Mesenchymal stem cell (in vitro differentiated cells and primary cell): ENCODE data around the gene DCST2.

Source experiments
- DNase-seq: peaks from one replicate; pipeline ENCODE4 v3.0.0-alpha.2; 2013
- H2AFZ ChIP-seq: one replicate; pipeline ENCODE4 v1.6.1; 2013; ENCODE audit warnings: low read depth, mild to moderate bottlenecking, control low read depth, inconsistent platforms, low read length, moderate library complexity
- H2AK5ac ChIP-seq: 2 replicates; pipeline ENCODE4 v1.6.1; 2013; ENCODE audit warnings: low read length, moderate library complexity, mild to moderate bottlenecking, inconsistent platforms; ENCODE audit not compliant: severe bottlenecking
- H2BK120ac ChIP-seq: one replicate; pipeline ENCODE4 v1.6.1; 2013; ENCODE audit warnings: low read depth, mild to moderate bottlenecking, inconsistent platforms, low read length, moderate library complexity
- H2BK12ac ChIP-seq, 2 experiments: one replicate each; pipeline ENCODE4 v1.6.1; 2013; ENCODE audit warnings: inconsistent platforms in 2 of 2, low read length in 2 of 2, mild to moderate bottlenecking in 2 of 2, moderate library complexity in 2 of 2, control low read depth in 1 of 2
- H2BK15ac ChIP-seq: one replicate; pipeline ENCODE4 v1.6.1; 2013; ENCODE audit warnings: mild to moderate bottlenecking, low read depth, inconsistent platforms; ENCODE audit not compliant: poor library complexity, severe bottlenecking
- H2BK5ac ChIP-seq: 2 replicates; pipeline ENCODE4 v1.6.1; 2013; ENCODE audit warnings: low read depth, mild to moderate bottlenecking, low read length, control low read depth, inconsistent platforms; ENCODE audit not compliant: poor library complexity, severe bottlenecking
- H3K14ac ChIP-seq, 2 experiments: one replicate each; pipeline ENCODE4 v1.6.1; 2013; ENCODE audit warnings: inconsistent platforms in 2 of 2, low read length in 2 of 2, control low read depth in 1 of 2, mild to moderate bottlenecking in 1 of 2, moderate library complexity in 1 of 2
- H3K18ac ChIP-seq, 2 experiments: one replicate each; pipeline ENCODE4 v1.6.1; 2013; ENCODE audit warnings: inconsistent platforms in 2 of 2, low read length in 2 of 2, control low read depth in 1 of 2, low read depth in 1 of 2, mild to moderate bottlenecking in 1 of 2
- H3K23ac ChIP-seq, 2 experiments: one replicate each; pipeline ENCODE4 v1.6.1; 2013; ENCODE audit warnings: inconsistent platforms in 2 of 2, low read length in 2 of 2, mild to moderate bottlenecking in 2 of 2, moderate library complexity in 2 of 2, control low read depth in 1 of 2
- H3K27ac ChIP-seq: 2 replicates; pipeline ENCODE4 v1.5.1; 2013; ENCODE audit warnings: mild to moderate bottlenecking, moderate library complexity, low read length, control low read depth, inconsistent platforms; ENCODE audit not compliant: poor library complexity, severe bottlenecking
- H3K27me3 ChIP-seq, 2 experiments: 2 replicates each; pipeline versions ENCODE4 v1.6.1 to v1.7.0; 2013; ENCODE audit warnings: low read length in 2 of 2, mild to moderate bottlenecking in 2 of 2, moderate library complexity in 2 of 2, control low read depth in 1 of 2, inconsistent platforms in 1 of 2; ENCODE audit not compliant: control insufficient read depth in 1 of 2, insufficient read depth in 1 of 2
- H3K36me3 ChIP-seq, 2 experiments: 2 replicates each; pipeline versions ENCODE4 v1.6.1 to v1.7.0; 2013; ENCODE audit warnings: low read length in 2 of 2, control low read depth in 1 of 2, inconsistent platforms in 1 of 2, low read depth in 1 of 2, mild to moderate bottlenecking in 1 of 2; ENCODE audit not compliant: insufficient read depth in 2 of 2, control insufficient read depth in 1 of 2
- H3K4ac ChIP-seq, 2 experiments: one replicate each; pipeline ENCODE4 v1.6.1; 2013; ENCODE audit warnings: inconsistent platforms in 2 of 2, low read length in 2 of 2, mild to moderate bottlenecking in 2 of 2, moderate library complexity in 2 of 2, control low read depth in 1 of 2, low read depth in 1 of 2
- H3K4me1 ChIP-seq: 2 replicates; pipeline ENCODE4 v1.6.1; 2013; ENCODE audit warnings: low read depth, low read length, control low read depth; ENCODE audit not compliant: control insufficient read depth, insufficient read depth
- H3K4me2 ChIP-seq: 2 replicates; pipeline ENCODE4 v1.6.1; 2013; ENCODE audit warnings: low read length, mild to moderate bottlenecking, inconsistent platforms; ENCODE audit not compliant: poor library complexity, severe bottlenecking
- H3K4me3 ChIP-seq, 2 experiments: 2 replicates each; pipeline versions ENCODE4 v1.5.1 to v1.7.0; 2013; ENCODE audit warnings: low read length in 2 of 2, mild to moderate bottlenecking in 2 of 2, control low read depth in 1 of 2, low read depth in 1 of 2; ENCODE audit not compliant: insufficient read depth in 1 of 2
- H3K79me1 ChIP-seq: replicated peaks from 2 replicates; pipeline ENCODE4 v1.6.1; 2013; ENCODE audit warnings: mild to moderate bottlenecking, control low read depth, low read length, inconsistent platforms; ENCODE audit not compliant: poor library complexity, severe bottlenecking
- H3K9ac ChIP-seq: 2 replicates; pipeline ENCODE4 v1.7.0; 2013; ENCODE audit warnings: mild to moderate bottlenecking, low read length, moderate library complexity
- H3K9me3 ChIP-seq: 2 replicates; pipeline ENCODE4 v1.7.0; 2013; ENCODE audit warnings: mild to moderate bottlenecking, low read length; ENCODE audit not compliant: control insufficient read depth
- H4K8ac ChIP-seq: one replicate; pipeline ENCODE4 v1.6.1; 2013; ENCODE audit warnings: inconsistent platforms, mild to moderate bottlenecking, low read length, moderate library complexity
- H4K91ac ChIP-seq: one replicate; pipeline ENCODE4 v1.6.1; 2013; ENCODE audit warnings: mild to moderate bottlenecking, low read length, inconsistent platforms
- WGBS: methylation state at CpG from one replicate; pipeline ENCODE4 v1.1.7; 2013; ENCODE audit warnings: mixed read lengths; 5-methylcytosine and 5-hydroxymethylcytosine counted together

The DCST2 gene

GRCh38 chr1:155048449-155049334 is 15.1 kb upstream of the DCST2 start:
- DNase-seq: no peak
- Histone ChIP-seq H2BK15ac (no peak overlapping the region), H3K36me3 (peaks cover 0 to 1% of the 10 kb centered on the region in 2 experiments), H4K8ac (no peak overlapping the region), H2AK5ac (no peak overlapping the region), H3K4me2 (no peak overlapping the region), H3K27me3 (no peaks in the 10 kb centered on the region), H3K18ac (no peak overlapping the region), H3K9ac (peak overlapping the region; percentile 5), H3K4ac (no peak overlapping the region), H3K27ac (no peak overlapping the region), H3K4me1 (peaks cover 30% of the 10 kb centered on the region), H3K14ac (no peak overlapping the region), H3K9me3 (no peaks in the 10 kb centered on the region), H3K23ac (no peak overlapping the region), H4K91ac (no peak overlapping the region), H2BK120ac (no peak overlapping the region), H2AFZ (no peak overlapping the region), H3K4me3 (no peak overlapping the region), H3K79me1 (peaks cover 3% of the 10 kb centered on the region), H2BK5ac (no peak overlapping the region), H2BK12ac (no peak overlapping the region)
- 92% methylated on average over 8 of the region's 8 CpGs for WGBS

DNA sequence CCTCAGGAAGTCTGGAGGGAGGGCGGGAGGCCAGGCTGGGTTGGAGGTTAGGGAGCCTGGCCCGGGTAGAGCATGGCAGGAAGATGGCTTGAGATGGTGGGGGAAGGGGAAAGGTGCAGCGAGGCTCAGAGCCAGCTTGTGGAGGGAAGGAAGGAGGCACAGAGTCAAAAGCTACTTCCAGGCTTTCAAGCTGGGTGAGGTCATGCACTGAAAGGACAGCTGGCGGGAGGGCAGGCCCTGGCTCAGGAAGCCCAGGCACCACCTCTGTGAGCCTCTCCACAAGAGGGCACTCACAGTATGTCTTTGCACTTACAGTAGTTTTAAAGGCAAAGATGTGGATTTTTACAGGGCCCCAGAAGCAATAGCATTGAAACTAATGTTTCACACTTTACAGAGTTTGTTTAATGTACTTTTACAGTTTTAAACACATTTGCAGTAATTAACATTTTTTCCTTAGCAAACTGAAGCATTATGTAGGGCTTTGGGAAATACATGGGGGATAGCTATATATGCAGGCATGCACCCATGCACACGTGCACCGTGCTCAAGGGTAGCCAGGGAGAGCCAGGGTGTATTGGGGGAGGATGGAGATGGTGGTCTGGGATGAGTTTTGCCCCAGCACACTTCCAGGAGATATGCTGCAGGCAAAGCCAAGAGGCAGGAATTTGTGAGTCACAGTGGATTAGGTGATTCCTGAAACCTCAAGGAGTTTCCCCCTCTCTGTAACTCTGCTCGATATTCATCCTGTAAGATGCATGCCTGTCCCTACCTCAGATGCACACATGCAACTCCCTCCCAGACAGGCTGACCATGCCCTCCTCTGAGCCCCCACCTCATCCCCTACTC is 11.5 kb upstream of the DCST2 start:
- Histone ChIP-seq H2AFZ (peak overlapping the region; percentile 46), H2AK5ac (no peak overlapping the region), H4K8ac (peak overlapping the region; percentile 45), H2BK120ac (no peak overlapping the region), H3K18ac (peak overlapping the region in 1 of 2 experiments; percentile 34), H3K79me1 (no peaks in the 10 kb centered on the region), H3K14ac (peak overlapping the region in 1 of 2 experiments; percentile 73), H3K27me3 (peaks cover 0 to 10% of the 10 kb centered on the region in 2 experiments), H3K27ac (no peak overlapping the region), H3K4me2 (no peak overlapping the region), H4K91ac (no peak overlapping the region), H3K36me3 (no peaks in the 10 kb centered on the region), H2BK12ac (peak overlapping the region in 1 of 2 experiments; percentile 59), H3K9me3 (no peaks in the 10 kb centered on the region), H2BK15ac (no peak overlapping the region), H3K4me3 (no peak overlapping the region), H3K9ac (peak overlapping the region; percentile 26), H3K23ac (no peak overlapping the region), H3K4ac (peak overlapping the region in 1 of 2 experiments; percentile 24), H3K4me1 (peaks cover 18% of the 10 kb centered on the region), H2BK5ac (no peak overlapping the region)
- 51% methylated on average over 7 of the region's 7 CpGs for WGBS
- peak; percentile 86 for DNase-seq

- H2BK5ac ChIP-seq: no peak overlapping the region
- H3K23ac ChIP-seq: no peak overlapping the region
- no peak overlapping the region for H2AK5ac ChIP-seq
- H3K4me3 ChIP-seq: no peak overlapping the region
- WGBS: 93% methylated on average over 6 of the region's 6 CpGs
- no peak overlapping the region for H3K4ac ChIP-seq
- no peak overlapping the region for H3K27ac ChIP-seq
- H3K79me1 ChIP-seq: no peaks in the 10 kb centered on the region
- no peak overlapping the region for H2BK120ac ChIP-seq
- DNase-seq: no peak
- H2AFZ ChIP-seq: no peak overlapping the region
- peak overlapping the region in 1 of 2 experiments; percentile 59 for H2BK12ac ChIP-seq
- H3K4me1 ChIP-seq: peaks cover 15% of the 10 kb centered on the region
- peak overlapping the region; percentile 11 for H3K9ac ChIP-seq
- no peak overlapping the region for H2BK15ac ChIP-seq
- H3K27me3 ChIP-seq: peaks cover 0 to 10% of the 10 kb centered on the region in 2 experiments
- H3K18ac ChIP-seq: peak overlapping the region in 1 of 2 experiments; percentile 34
- H3K36me3 ChIP-seq: no peaks in the 10 kb centered on the region
- H4K91ac ChIP-seq: no peak overlapping the region
- no peak overlapping the region for H3K4me2 ChIP-seq
- H3K9me3 ChIP-seq: no peaks in the 10 kb centered on the region
- no peak overlapping the region for H3K14ac ChIP-seq
- no peak overlapping the region for H4K8ac ChIP-seq
Observed at GRCh38 chr1:155044365-155044764, 10.8 kb upstream of the DCST2 start.

DNA sequence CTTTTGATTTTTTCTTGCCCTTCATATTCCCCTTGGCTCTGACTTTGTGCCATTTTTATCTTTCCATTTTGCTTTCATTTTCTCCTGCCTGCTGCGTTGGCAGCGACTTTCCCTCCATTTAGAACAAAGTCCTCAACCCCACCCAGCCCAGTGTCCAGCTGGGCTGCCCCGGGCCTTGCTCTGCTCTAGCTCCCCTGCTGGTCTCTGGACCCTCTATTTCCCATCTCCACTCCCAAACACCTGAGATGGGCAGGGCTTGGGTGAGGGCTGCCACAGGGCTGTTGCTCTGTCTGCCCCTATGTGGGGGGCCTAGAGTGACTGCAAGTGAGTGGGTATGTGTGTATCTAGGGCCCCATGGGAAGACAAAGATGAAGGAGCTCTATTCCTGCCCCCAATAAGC is 10.2 kb upstream of the DCST2 start:
- H3K27ac ChIP-seq: no peak overlapping the region
- H3K4me2 ChIP-seq: no peak overlapping the region
- H3K9ac ChIP-seq: no peak overlapping the region
- H3K36me3 ChIP-seq: no peaks in the 10 kb centered on the region
- H3K9me3 ChIP-seq: no peaks in the 10 kb centered on the region
- H3K79me1 ChIP-seq: no peaks in the 10 kb centered on the region
- H2BK5ac ChIP-seq: no peak overlapping the region
- no peak overlapping the region for H2BK15ac ChIP-seq
- H3K4ac ChIP-seq: no peak overlapping the region
- H2AK5ac ChIP-seq: no peak overlapping the region
- no peak overlapping the region for H3K14ac ChIP-seq
- DNase-seq: no peak
- H4K91ac ChIP-seq: peak overlapping the region; percentile 19
- no peak overlapping the region for H4K8ac ChIP-seq
- no peak overlapping the region for H3K18ac ChIP-seq
- H2AFZ ChIP-seq: no peak overlapping the region
- H3K27me3 ChIP-seq: peaks cover 0 to 10% of the 10 kb centered on the region in 2 experiments
- H3K4me1 ChIP-seq: peaks cover 15% of the 10 kb centered on the region
- 82% methylated on average over 3 of the region's 3 CpGs for WGBS
- no peak overlapping the region for H3K23ac ChIP-seq
- H2BK120ac ChIP-seq: no peak overlapping the region
- no peak overlapping the region for H2BK12ac ChIP-seq
- no peak overlapping the region for H3K4me3 ChIP-seq
